K562 (cell line): ENCODE results near the gene KCNQ4.

ENCODE experiments used
- CCAR2 ChIP-seq: fragments of 200-400 bp; formaldehyde crosslinking; IDR thresholded peaks from 2 replicates; pipeline ENCODE4 v1.6.1; 2017; ENCODE audit warnings: mild to moderate bottlenecking, low read depth, low read length
- FOS ChIP-seq: IDR thresholded peaks from 3 replicates; pipeline ENCODE4 v1.6.1; 2011; ENCODE audit not compliant: insufficient read length; ENCODE audit errors: extremely low read depth
- MAFK ChIP-seq: IDR thresholded peaks from 2 replicates; pipeline ENCODE4 v1.6.1; 2011; ENCODE audit warnings: low read length, improper control_type of control experiment
- NFE2L1 ChIP-seq: fragments of 450-650 bp; IDR thresholded peaks from 2 replicates; pipeline ENCODE4 v1.6.1; 2016; ENCODE audit warnings: missing genetic modification characterization, low read depth, mild to moderate bottlenecking, missing compliant biosample characterization, moderate library complexity, borderline replicate concordance
- PCBP2 ChIP-seq: fragments of 200-400 bp; formaldehyde crosslinking; IDR thresholded peaks from 2 replicates; pipeline ENCODE4 v1.6.1; 2018; ENCODE audit warnings: low read length, low read depth, mild to moderate bottlenecking, moderate library complexity; ENCODE audit not compliant: poor library complexity, severe bottlenecking
- SRSF9 ChIP-seq: fragments of 200-400 bp; formaldehyde crosslinking; IDR thresholded peaks from 2 replicates; pipeline ENCODE4 v1.6.1; 2017; ENCODE audit warnings: low read depth, low read length, borderline replicate concordance
- TF ChIP-seq, protein P1 (sequence below), 3 experiments: IDR thresholded peaks in 2 of 3; conservative IDR thresholded peaks in 1 of 3; 2 replicates each; pipeline ENCODE4 v1.5.1; 2011 to 2012; ENCODE audit warnings: low read length in 3 of 3, mild to moderate bottlenecking in 3 of 3, control low read depth in 2 of 3, improper control_type of control experiment in 1 of 3, inconsistent platforms in 1 of 3, low read depth in 1 of 3, mixed read lengths in 1 of 3, moderate library complexity in 1 of 3; ENCODE audit not compliant: insufficient read depth in 2 of 3

- TF ChIP-seq PCBP2 (no peak), MAFK (no peak), SRSF9 (no peak), NFE2L1 (no peak), FOS (no peak), CCAR2 (no peak)
- TF ChIP-seq, protein P1, sequence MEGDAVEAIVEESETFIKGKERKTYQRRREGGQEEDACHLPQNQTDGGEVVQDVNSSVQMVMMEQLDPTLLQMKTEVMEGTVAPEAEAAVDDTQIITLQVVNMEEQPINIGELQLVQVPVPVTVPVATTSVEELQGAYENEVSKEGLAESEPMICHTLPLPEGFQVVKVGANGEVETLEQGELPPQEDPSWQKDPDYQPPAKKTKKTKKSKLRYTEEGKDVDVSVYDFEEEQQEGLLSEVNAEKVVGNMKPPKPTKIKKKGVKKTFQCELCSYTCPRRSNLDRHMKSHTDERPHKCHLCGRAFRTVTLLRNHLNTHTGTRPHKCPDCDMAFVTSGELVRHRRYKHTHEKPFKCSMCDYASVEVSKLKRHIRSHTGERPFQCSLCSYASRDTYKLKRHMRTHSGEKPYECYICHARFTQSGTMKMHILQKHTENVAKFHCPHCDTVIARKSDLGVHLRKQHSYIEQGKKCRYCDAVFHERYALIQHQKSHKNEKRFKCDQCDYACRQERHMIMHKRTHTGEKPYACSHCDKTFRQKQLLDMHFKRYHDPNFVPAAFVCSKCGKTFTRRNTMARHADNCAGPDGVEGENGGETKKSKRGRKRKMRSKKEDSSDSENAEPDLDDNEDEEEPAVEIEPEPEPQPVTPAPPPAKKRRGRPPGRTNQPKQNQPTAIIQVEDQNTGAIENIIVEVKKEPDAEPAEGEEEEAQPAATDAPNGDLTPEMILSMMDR (IDR thresholded peaks at IDR 0.05 in 2 of 3, conservative IDR thresholded peaks at IDR 0.05 in 1 of 3; ENCODE audit: insufficient read depth in 2 of 3, low read depth in 1 of 3, low read length in 3 of 3), result no peak
Measured at GRCh38 chr1:40784771-40785151, 1.2 kb downstream of the KCNQ4 start.
